ENCODE data around the gene SLC16A13.

The SLC16A13 gene

GRCh38 chr17:7039832-7040231, 4.0 kb downstream of the SLC16A13 start:
- TF ChIP-seq TAF1 (IDR thresholded peaks at IDR 0.05; ENCODE audit: borderline replicate concordance, insufficient read depth, low read length) (no peak), REST (IDR thresholded peaks at IDR 0.05; ENCODE audit: insufficient read depth in 1 of 2, low read depth in 2 of 2, low read length in 2 of 2) (no peak)

GRCh38 chr17:7041607-7042500, 6.0 kb downstream of the SLC16A13 start:
- TF ChIP-seq SIN3A (IDR thresholded peaks at IDR 0.05; ENCODE audit: borderline replicate concordance, insufficient read depth, low read length), result no peak
- no peak for TF ChIP-seq REST (IDR thresholded peaks at IDR 0.05; ENCODE audit: insufficient read depth in 1 of 2, low read depth in 2 of 2, low read length in 2 of 2)
- no peak for TF ChIP-seq POLR2AphosphoS5 (IDR thresholded peaks at IDR 0.05; ENCODE audit: low read depth, low read length)
- no peak for TF ChIP-seq FOXP2 (optimal IDR thresholded peaks at IDR 0.05; ENCODE audit: borderline replicate concordance, extremely low read depth, extremely low read length, insufficient read depth)
- TF ChIP-seq TAF1 (IDR thresholded peaks at IDR 0.05; ENCODE audit: borderline replicate concordance, insufficient read depth, low read length), result no peak

- TF ChIP-seq FOXP2 (optimal IDR thresholded peaks at IDR 0.05; ENCODE audit: borderline replicate concordance, extremely low read depth, extremely low read length, insufficient read depth) (no peak), REST (IDR thresholded peaks at IDR 0.05; ENCODE audit: insufficient read depth in 1 of 2, low read depth in 2 of 2, low read length in 2 of 2) (no peak), SIN3A (IDR thresholded peaks at IDR 0.05; ENCODE audit: borderline replicate concordance, insufficient read depth, low read length) (no peak), POLR2AphosphoS5 (IDR thresholded peaks at IDR 0.05; ENCODE audit: low read depth, low read length) (no peak), TAF1 (IDR thresholded peaks at IDR 0.05; ENCODE audit: borderline replicate concordance, insufficient read depth, low read length) (no peak)
These were observed 6.8 kb downstream of the SLC16A13 start for GRCh38 chr17:7042501-7043181.

- TF ChIP-seq SIN3A (IDR thresholded peaks at IDR 0.05; ENCODE audit: borderline replicate concordance, insufficient read depth, low read length) (no peak), TAF1 (IDR thresholded peaks at IDR 0.05; ENCODE audit: borderline replicate concordance, insufficient read depth, low read length) (no peak), FOXP2 (optimal IDR thresholded peaks at IDR 0.05; ENCODE audit: borderline replicate concordance, extremely low read depth, extremely low read length, insufficient read depth) (no peak), POLR2AphosphoS5 (IDR thresholded peaks at IDR 0.05; ENCODE audit: low read depth, low read length) (no peak), REST (IDR thresholded peaks at IDR 0.05; ENCODE audit: insufficient read depth in 1 of 2, low read depth in 2 of 2, low read length in 2 of 2) (no peak)
These were observed 7.3 kb downstream of the SLC16A13 start for GRCh38 chr17:7043182-7043496.
